Nephron progenitor cell (in vitro differentiated cells): ENCODE data around the gene RASGEF1C.

Experiments used
- DNase-seq: peaks from one replicate; pipeline ENCODE4 v3.0.0; 2021
- H3K27ac Mint-ChIP-seq: 2 replicates; pipeline ENCODE4 v1.8.0; 2021; ENCODE audit warnings: mild to moderate bottlenecking, moderate library complexity, mixed read lengths
- H3K27me3 Mint-ChIP-seq: 2 replicates; pipeline ENCODE4 v1.8.0; 2021; ENCODE audit warnings: mild to moderate bottlenecking, low read depth, mixed read lengths; ENCODE audit not compliant: poor library complexity
- H3K36me3 Mint-ChIP-seq: 2 replicates; pipeline ENCODE4 v1.8.0; 2021; ENCODE audit warnings: low read depth, mixed read lengths
- H3K4me1 Mint-ChIP-seq: 2 replicates; pipeline ENCODE4 v1.8.0; 2021; ENCODE audit warnings: mixed read lengths
- H3K4me3 Mint-ChIP-seq: 2 replicates; pipeline ENCODE4 v1.8.0; 2021; ENCODE audit warnings: mild to moderate bottlenecking, moderate library complexity, mixed read lengths
- H3K9me3 Mint-ChIP-seq: 2 replicates; pipeline ENCODE4 v1.8.0; 2021; ENCODE audit warnings: mild to moderate bottlenecking, moderate library complexity, mixed read lengths
- TF ChIP-seq, protein P1 (sequence below): fragments of 200-600 bp; sonication (generic); IDR thresholded peaks from 2 replicates; pipeline ENCODE4 v1.5.0; 2021; ENCODE audit warnings: antibody characterized with exemption

RASGEF1C gene

DNA sequence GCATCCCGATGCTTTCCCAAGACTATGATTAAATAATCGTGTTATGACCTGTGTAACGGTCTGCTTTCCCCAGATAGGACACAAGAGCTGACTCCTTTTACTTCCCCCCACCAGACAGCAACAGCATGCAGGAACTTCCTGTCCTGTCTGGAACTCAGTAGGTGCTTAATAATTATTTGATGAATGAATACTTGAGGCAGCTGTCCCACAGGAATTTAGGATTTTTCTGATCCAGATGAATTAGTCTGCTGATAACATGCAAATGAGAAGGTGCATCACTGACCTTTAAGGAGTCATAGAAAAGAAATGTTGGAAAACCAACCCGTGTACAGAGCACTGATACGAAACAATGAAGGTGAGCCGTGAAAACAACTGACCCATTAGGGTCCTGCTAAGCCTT, 149.7 kb downstream of the RASGEF1C start:
- peaks cover 33% of the 10 kb centered on the region for H3K4me1 Mint-ChIP-seq
- H3K9me3 Mint-ChIP-seq, result peaks cover 60% of the 10 kb centered on the region
- H3K27ac Mint-ChIP-seq, result no peak overlapping the region
- no peak for DNase-seq
- no peak overlapping the region for H3K4me3 Mint-ChIP-seq
- TF ChIP-seq, protein P1, sequence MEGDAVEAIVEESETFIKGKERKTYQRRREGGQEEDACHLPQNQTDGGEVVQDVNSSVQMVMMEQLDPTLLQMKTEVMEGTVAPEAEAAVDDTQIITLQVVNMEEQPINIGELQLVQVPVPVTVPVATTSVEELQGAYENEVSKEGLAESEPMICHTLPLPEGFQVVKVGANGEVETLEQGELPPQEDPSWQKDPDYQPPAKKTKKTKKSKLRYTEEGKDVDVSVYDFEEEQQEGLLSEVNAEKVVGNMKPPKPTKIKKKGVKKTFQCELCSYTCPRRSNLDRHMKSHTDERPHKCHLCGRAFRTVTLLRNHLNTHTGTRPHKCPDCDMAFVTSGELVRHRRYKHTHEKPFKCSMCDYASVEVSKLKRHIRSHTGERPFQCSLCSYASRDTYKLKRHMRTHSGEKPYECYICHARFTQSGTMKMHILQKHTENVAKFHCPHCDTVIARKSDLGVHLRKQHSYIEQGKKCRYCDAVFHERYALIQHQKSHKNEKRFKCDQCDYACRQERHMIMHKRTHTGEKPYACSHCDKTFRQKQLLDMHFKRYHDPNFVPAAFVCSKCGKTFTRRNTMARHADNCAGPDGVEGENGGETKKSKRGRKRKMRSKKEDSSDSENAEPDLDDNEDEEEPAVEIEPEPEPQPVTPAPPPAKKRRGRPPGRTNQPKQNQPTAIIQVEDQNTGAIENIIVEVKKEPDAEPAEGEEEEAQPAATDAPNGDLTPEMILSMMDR, result no peak
- H3K36me3 Mint-ChIP-seq, result peaks cover 79% of the 10 kb centered on the region
- no peaks in the 10 kb centered on the region for H3K27me3 Mint-ChIP-seq

DNA sequence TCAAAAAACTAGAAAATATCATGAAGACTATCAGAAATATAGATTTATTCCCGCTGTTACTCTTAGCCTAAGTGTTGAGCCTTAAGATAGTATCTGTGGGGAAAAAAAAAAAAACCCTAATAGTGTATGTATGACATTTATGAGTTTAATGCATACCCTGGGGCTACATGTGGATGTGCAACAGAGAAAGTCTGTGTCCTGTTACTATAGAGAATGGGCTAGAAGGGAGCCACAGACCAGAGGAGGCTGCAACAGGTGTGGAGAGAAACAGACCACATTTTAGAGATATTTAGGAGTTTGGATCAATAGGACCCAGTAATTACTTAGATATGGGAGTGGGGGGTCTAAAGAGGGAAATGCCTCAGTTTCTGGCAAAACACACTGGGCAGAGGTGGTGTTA, 152.9 kb downstream of the RASGEF1C start:
- H3K9me3 Mint-ChIP-seq, result peaks cover 30% of the 10 kb centered on the region
- H3K27ac Mint-ChIP-seq, result peak overlapping the region; percentile 50
- peaks cover 40% of the 10 kb centered on the region for H3K4me1 Mint-ChIP-seq
- H3K27me3 Mint-ChIP-seq, result peaks cover 3% of the 10 kb centered on the region
- peak overlapping the region; percentile 24 for H3K4me3 Mint-ChIP-seq
- DNase-seq, result no peak
- TF ChIP-seq, protein P1, result no peak
- H3K36me3 Mint-ChIP-seq, result peaks cover 60% of the 10 kb centered on the region

DNA sequence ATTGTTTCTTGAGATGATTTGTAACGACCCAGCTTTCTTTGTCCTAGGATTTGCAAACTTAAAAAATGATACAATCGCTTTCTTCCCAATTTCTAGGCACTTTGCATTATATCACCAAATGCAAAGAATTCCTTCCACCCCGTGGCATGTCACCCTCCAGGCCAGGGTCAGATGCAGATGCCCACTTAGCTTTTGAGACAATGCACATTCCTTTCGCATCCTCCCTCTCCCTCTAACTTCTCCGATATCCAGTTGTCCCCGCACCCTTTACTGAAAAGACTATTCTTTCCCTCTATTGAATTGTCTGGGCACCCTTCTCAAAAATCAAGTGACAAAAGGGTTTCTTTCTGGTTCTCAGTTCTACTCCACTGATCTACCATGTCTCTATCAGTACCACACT, 154.8 kb downstream of the RASGEF1C start:
- peaks cover 3% of the 10 kb centered on the region for H3K27me3 Mint-ChIP-seq
- peaks cover 17% of the 10 kb centered on the region for H3K9me3 Mint-ChIP-seq
- peaks cover 43% of the 10 kb centered on the region for H3K36me3 Mint-ChIP-seq
- no peak overlapping the region for H3K27ac Mint-ChIP-seq
- TF ChIP-seq, protein P1, result no peak
- H3K4me1 Mint-ChIP-seq, result peaks cover 50% of the 10 kb centered on the region
- H3K4me3 Mint-ChIP-seq, result no peak overlapping the region
- DNase-seq, result no peak

DNA sequence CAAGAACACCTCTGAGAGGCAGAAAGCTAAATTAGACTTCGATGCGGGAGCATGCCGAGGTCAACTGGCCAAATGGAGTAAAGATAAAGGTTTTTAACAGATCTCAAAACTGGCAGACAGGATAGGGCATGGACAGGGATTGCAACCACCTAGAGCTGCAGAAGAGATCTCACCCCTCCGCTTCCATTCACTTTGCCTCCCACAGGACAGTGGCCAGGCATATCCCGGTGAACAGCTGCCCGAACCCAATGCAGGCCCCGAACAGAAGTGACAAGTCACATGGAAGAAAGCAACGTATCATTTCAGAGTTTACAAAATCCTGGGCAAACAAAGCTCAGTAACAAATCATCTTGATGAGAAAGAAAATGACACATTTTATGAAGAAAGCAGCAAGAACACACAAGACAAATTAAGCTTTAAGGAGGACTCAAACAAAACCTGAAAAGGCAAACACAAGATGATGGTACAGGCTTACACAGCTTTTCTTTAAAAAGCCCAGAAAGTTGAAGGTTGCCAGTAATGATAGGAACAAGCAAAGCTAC, 155.9 kb downstream of the RASGEF1C start:
- Mint-ChIP-seq H3K36me3 (peaks cover 41% of the 10 kb centered on the region), H3K27me3 (peaks cover 3% of the 10 kb centered on the region), H3K4me3 (no peak overlapping the region), H3K9me3 (peaks cover 20% of the 10 kb centered on the region), H3K4me1 (peaks cover 59% of the 10 kb centered on the region), H3K27ac (peak overlapping the region; percentile 20)
- no peak for DNase-seq
- TF ChIP-seq, protein P1, result no peak

DNA sequence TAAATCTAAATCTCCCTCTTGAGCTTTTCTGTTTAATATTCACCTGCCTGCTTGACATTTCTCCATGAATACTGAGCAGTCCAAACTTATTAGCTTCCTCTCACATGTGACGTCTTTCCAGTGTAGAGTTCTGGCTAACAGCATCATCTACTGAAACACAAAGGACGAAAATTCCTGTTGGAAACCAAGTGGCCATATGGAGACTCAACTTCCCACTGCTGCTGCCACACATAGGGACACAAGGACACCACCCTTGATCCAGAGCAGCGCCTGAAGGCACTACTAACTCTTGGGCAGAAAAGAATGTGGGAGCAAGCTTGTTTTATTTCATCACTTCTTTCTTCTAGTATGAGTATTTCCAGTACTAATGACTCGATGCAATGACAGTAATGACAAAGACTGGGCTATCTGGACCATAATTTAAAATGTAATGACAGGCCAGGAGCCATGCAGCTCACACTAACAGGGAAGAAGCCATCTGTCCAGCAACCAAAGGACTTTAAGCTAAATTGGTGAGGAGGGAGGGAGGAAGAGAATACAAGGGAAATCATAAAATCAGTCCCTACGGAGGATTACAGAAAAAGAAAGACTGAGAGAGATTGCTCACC, 156.7 kb downstream of the RASGEF1C start:
- Mint-ChIP-seq H3K27ac (peak overlapping the region; percentile 74), H3K4me3 (no peak overlapping the region), H3K36me3 (peaks cover 41% of the 10 kb centered on the region), H3K27me3 (peaks cover 3% of the 10 kb centered on the region), H3K9me3 (peaks cover 21% of the 10 kb centered on the region), H3K4me1 (peaks cover 66% of the 10 kb centered on the region)
- DNase-seq, result no peak
- TF ChIP-seq, protein P1, result no peak
